ENCODE measurements around the gene RBMS1.

Gene RBMS1

DNA sequence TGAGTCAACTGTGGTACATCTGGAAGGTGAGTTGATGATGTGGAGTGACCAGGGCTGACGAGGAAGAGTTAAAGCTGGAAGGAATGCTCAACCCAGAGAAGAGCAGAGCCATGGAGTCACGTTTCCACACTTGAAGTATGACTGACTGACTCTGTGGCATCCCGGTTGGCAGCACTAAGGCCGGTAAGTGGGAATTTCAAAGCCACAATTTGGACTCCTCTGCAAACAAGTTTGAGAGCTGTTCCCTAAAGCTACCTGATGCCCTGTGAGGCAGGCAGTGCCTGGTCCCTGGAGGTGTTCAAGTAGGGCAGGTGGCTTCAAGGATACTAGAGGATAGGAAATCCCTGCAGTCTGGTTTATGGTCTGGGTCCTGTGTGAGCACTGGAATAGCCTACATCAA lies 224.2 kb downstream of the RBMS1 start:
- TF ChIP-seq EZH2 (optimal IDR thresholded peaks at IDR 0.05; ENCODE audit: low read depth, low read length) (no peak), EZH2phosphoT487 (IDR thresholded peaks at IDR 0.05; ENCODE audit: low read length) (no peak)
- TF ChIP-seq, protein P1, sequence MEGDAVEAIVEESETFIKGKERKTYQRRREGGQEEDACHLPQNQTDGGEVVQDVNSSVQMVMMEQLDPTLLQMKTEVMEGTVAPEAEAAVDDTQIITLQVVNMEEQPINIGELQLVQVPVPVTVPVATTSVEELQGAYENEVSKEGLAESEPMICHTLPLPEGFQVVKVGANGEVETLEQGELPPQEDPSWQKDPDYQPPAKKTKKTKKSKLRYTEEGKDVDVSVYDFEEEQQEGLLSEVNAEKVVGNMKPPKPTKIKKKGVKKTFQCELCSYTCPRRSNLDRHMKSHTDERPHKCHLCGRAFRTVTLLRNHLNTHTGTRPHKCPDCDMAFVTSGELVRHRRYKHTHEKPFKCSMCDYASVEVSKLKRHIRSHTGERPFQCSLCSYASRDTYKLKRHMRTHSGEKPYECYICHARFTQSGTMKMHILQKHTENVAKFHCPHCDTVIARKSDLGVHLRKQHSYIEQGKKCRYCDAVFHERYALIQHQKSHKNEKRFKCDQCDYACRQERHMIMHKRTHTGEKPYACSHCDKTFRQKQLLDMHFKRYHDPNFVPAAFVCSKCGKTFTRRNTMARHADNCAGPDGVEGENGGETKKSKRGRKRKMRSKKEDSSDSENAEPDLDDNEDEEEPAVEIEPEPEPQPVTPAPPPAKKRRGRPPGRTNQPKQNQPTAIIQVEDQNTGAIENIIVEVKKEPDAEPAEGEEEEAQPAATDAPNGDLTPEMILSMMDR (IDR thresholded peaks at IDR 0.05; ENCODE audit: low read length): no peak

DNA sequence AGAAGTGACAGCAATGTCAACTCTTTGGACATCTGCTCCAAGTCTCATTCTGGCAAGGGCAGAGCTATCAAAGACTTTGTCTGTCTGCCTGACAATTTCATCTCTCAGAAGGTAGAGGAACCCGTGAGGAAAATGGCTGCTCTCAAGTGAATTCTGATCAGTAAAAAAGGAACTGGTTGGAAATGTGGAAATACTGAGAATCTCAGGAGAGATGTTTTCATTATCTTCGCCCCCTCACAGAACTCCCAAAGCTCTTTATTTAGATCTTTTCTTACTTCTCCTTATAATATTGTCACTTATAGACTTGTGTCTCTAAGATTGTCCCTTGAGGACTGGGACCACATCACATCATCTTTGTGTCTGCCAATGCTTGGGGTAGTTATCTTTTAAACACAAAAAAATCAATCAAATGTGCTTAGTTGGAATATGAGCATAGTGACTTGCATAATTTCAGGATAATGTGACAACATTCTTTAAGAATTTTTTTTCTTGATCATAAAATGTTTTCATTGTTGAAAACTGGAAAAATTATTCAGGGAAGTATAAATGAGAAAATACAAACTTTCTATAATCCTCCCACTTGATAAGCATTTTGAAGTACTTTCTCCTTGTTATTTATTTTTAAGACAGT lies 225.3 kb downstream of the RBMS1 start:
- no peak overlapping the region for H3K4me2 ChIP-seq (ENCODE audit: low read depth, low read length)
- DNase-seq: no peak

More for the DNA sequence above, 224.2 kb downstream of the RBMS1 start:
- Histone ChIP-seq H3K4me2 (ENCODE audit: low read depth, low read length) (peak overlapping the region; percentile 71), H2AFZ (ENCODE audit: low read length) (peak overlapping the region; percentile 36; the same call in 1 of the 2 replicates), H3K27ac (ENCODE audit: low read length) (no peak overlapping the region), H3K79me2 (ENCODE audit: low read length) (no peaks in the 10 kb centered on the region), H3K4me3 (ENCODE audit: low read length) (peak overlapping the region; percentile 47; the same call in 1 of the 2 replicates), H3K9me2 (replicated peaks; ENCODE audit: insufficient read depth, low read length) (no peaks in the 10 kb centered on the region), H3K4me1 (ENCODE audit: low read length) (0 out of 2 replicates have a peak, but pooled peaks cover 3% of the 10 kb centered on the region), H3K36me3 (replicated peaks; ENCODE audit: insufficient read depth, low read length) (no peaks in the 10 kb centered on the region), H3F3A (ENCODE audit: insufficient read depth, low read length) (no peaks in the 10 kb centered on the region), H3K27me3 (replicated peaks; ENCODE audit: insufficient read depth, low read length) (no peaks in the 10 kb centered on the region), H3K9me3 (replicated peaks; ENCODE audit: insufficient read depth, low read length) (no peaks in the 10 kb centered on the region), H3K9ac (ENCODE audit: low read length) (no peak overlapping the region), H4K20me1 (ENCODE audit: insufficient read depth, low read length) (no peaks in the 10 kb centered on the region)
- no peak for DNase-seq

DNA sequence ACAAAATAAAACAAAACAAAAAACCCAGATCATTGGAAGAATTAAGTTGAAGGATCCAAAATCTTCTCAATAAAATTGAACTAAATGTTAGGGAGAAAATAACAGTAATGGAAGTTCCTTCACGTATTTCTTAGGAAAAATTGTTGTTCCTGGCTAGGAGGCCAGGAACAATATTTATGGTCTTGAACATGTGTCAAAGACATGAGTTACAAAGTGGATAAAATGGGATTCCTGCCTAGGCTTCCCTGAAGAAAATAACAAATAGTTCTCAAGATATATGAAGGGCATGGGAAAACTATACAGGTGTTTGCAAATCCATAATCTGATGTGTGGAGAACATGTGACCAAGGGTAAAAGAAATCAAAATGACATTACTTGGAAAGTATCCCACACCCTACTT lies 225.9 kb downstream of the RBMS1 start:
- TF ChIP-seq, protein P1 (IDR thresholded peaks at IDR 0.05; ENCODE audit: low read length): no peak
- TF ChIP-seq EZH2phosphoT487 (IDR thresholded peaks at IDR 0.05; ENCODE audit: low read length) (no peak), EZH2 (optimal IDR thresholded peaks at IDR 0.05; ENCODE audit: low read depth, low read length) (no peak)
- no peaks in the 10 kb centered on the region for H3K79me2 ChIP-seq (ENCODE audit: low read length)
- H3K9me3 ChIP-seq (replicated peaks; ENCODE audit: insufficient read depth, low read length): no peaks in the 10 kb centered on the region
- H3K4me1 ChIP-seq (ENCODE audit: low read length): 0 out of 2 replicates have a peak, but pooled peaks cover 3% of the 10 kb centered on the region
- H3K9ac ChIP-seq (ENCODE audit: low read length): no peak overlapping the region
- no peak overlapping the region for H3K4me2 ChIP-seq (ENCODE audit: low read depth, low read length)
- no peaks in the 10 kb centered on the region for H3K27me3 ChIP-seq (replicated peaks; ENCODE audit: insufficient read depth, low read length)
- H3K9me2 ChIP-seq (replicated peaks; ENCODE audit: insufficient read depth, low read length): no peaks in the 10 kb centered on the region
- no peaks in the 10 kb centered on the region for H3F3A ChIP-seq (ENCODE audit: insufficient read depth, low read length)
- H4K20me1 ChIP-seq (ENCODE audit: insufficient read depth, low read length): no peaks in the 10 kb centered on the region
- H3K27ac ChIP-seq (ENCODE audit: low read length): no peak overlapping the region
- no peak overlapping the region for H2AFZ ChIP-seq (ENCODE audit: low read length)
- no peaks in the 10 kb centered on the region for H3K36me3 ChIP-seq (replicated peaks; ENCODE audit: insufficient read depth, low read length)
- no peak overlapping the region for H3K4me3 ChIP-seq (ENCODE audit: low read length)
- DNase-seq: no peak

More for the DNA sequence above, 225.3 kb downstream of the RBMS1 start:
- Histone ChIP-seq H3K4me3 (ENCODE audit: low read length) (no peak overlapping the region), H3K9me2 (replicated peaks; ENCODE audit: insufficient read depth, low read length) (no peaks in the 10 kb centered on the region), H3F3A (ENCODE audit: insufficient read depth, low read length) (no peaks in the 10 kb centered on the region), H3K9ac (ENCODE audit: low read length) (no peak overlapping the region), H3K9me3 (replicated peaks; ENCODE audit: insufficient read depth, low read length) (no peaks in the 10 kb centered on the region), H4K20me1 (ENCODE audit: insufficient read depth, low read length) (no peaks in the 10 kb centered on the region), H3K27ac (ENCODE audit: low read length) (no peak overlapping the region), H3K4me1 (ENCODE audit: low read length) (0 out of 2 replicates have a peak, but pooled peaks cover 3% of the 10 kb centered on the region), H3K36me3 (replicated peaks; ENCODE audit: insufficient read depth, low read length) (no peaks in the 10 kb centered on the region), H3K79me2 (ENCODE audit: low read length) (no peaks in the 10 kb centered on the region), H3K27me3 (replicated peaks; ENCODE audit: insufficient read depth, low read length) (no peaks in the 10 kb centered on the region), H2AFZ (ENCODE audit: low read length) (no peak overlapping the region)
- TF ChIP-seq, protein P1 (IDR thresholded peaks at IDR 0.05; ENCODE audit: low read length): no peak
- TF ChIP-seq EZH2 (optimal IDR thresholded peaks at IDR 0.05; ENCODE audit: low read depth, low read length): no peak
- no peak for TF ChIP-seq EZH2phosphoT487 (IDR thresholded peaks at IDR 0.05; ENCODE audit: low read length)

Measured in MM.1S (cell line).